K562 (cell line): Measurements from ENCODE around the gene ISG20L2. TPM values are rescaled to one million over a fixed set of nuclear protein-coding genes. Genes with fewer than 3 reads are reported as not detected.

Source experiments
- ATAC-seq: fragments of 200-7000 bp; cut with Tn5 transposase; 3 replicates; pipeline ENCODE4 v1.9.1; 2020; ENCODE audit warnings: moderate library complexity
- BruUV-seq: library from RNA; stranded (reverse); fragments of 400-500 nt; replicated peaks from 2 replicates; lab custom pipeline; 2021; lab: Mats Ljungman, UMichigan
- CTCF ChIA-PET: fragments of 300-600 bp; formaldehyde crosslinking; extraction: SDS; loops from one replicate; lab custom pipeline; 2021; ENCODE audit warnings: low intra/inter-chr PET ratio; lab: Yijun Ruan, JAX
- POLR2A ChIA-PET: fragments of 300-600, 350-650 bp; sonication (Branson Sonifier 250); formaldehyde crosslinking; extraction: SDS; loops from one replicate; lab custom pipeline; 2021; ENCODE audit warnings: antibody characterized with exemption, inconsistent platforms; lab: Yijun Ruan, JAX
- DNase-seq, 4 experiments: peaks; one replicate each; pipeline versions ENCODE4 v3.0.0 to v3.0.0-alpha.2; 2011 to 2018; ENCODE audit warnings: low spot score in 3 of 4, mixed read lengths in 3 of 4; ENCODE audit errors: extremely low read depth in 1 of 4
- FAIRE-seq: peaks from 2 replicates; lab custom pipeline; 2011; peaks lifted over from hg19 to GRCh38; lab: Jason Lieb, UNC
- H2AFZ ChIP-seq: 2 replicates; pipeline ENCODE4 v1.6.0; 2011; ENCODE audit warnings: low read depth, low read length, control low read depth, inconsistent platforms
- H3K27ac ChIP-seq: fragments of 200-600 bp; 3 replicates; pipeline ENCODE4 v1.8.0; 2011; ENCODE audit warnings: low read depth, mild to moderate bottlenecking, control low read depth, inconsistent platforms, low read length, moderate library complexity, mixed read lengths; ENCODE audit errors: extremely low read depth
- H3K27me3 ChIP-seq, 2 experiments: fragments of 300-600 bp in 1 of 2; 2 replicates in 1 of 2; 3 replicates in 1 of 2; pipeline versions ENCODE4 v1.6.0 to v1.8.0; 2011; ENCODE audit warnings: inconsistent platforms in 2 of 2, low read length in 2 of 2, mild to moderate bottlenecking in 1 of 2, mixed read lengths in 1 of 2, moderate library complexity in 1 of 2; ENCODE audit not compliant: control insufficient read depth in 2 of 2, insufficient read depth in 2 of 2
- H3K36me3 ChIP-seq: fragments of 300-600 bp; 3 replicates; pipeline ENCODE4 v1.8.0; 2011; ENCODE audit warnings: mild to moderate bottlenecking, low read length, inconsistent platforms; ENCODE audit not compliant: control insufficient read depth, insufficient read depth
- H3K4me1 ChIP-seq, 2 experiments: fragments of 200-600 bp in 1 of 2; replicated peaks in 1 of 2; 2 replicates in 1 of 2; 3 replicates in 1 of 2; pipeline versions ENCODE4 v1.5.1 to v1.8.0; 2011; ENCODE audit warnings: inconsistent platforms in 2 of 2, low read length in 2 of 2, mild to moderate bottlenecking in 1 of 2, mixed read lengths in 1 of 2, moderate library complexity in 1 of 2; ENCODE audit not compliant: control insufficient read depth in 2 of 2, insufficient read depth in 2 of 2
- H3K4me2 ChIP-seq: 2 replicates; pipeline ENCODE4 v1.6.1; 2011; ENCODE audit warnings: low read length, control low read depth, inconsistent platforms, mixed read lengths; ENCODE audit not compliant: insufficient read depth
- H3K4me3 ChIP-seq: fragments of 200-600 bp; sonication (generic), shearing (Covaris generic); 2 replicates; pipeline ENCODE4 v1.5.1; 2016; ENCODE audit warnings: control low read depth, inconsistent platforms
- H3K79me2 ChIP-seq: fragments of 200-600 bp; 3 replicates; pipeline ENCODE4 v1.8.0; 2011; ENCODE audit warnings: low read length, inconsistent platforms; ENCODE audit not compliant: control insufficient read depth, insufficient read depth
- H3K9ac ChIP-seq, 2 experiments: 2 replicates each; pipeline versions ENCODE4 v1.6.0 to v1.6.1; 2011; ENCODE audit warnings: low read depth in 2 of 2, low read length in 2 of 2, control low read depth in 1 of 2, inconsistent platforms in 1 of 2, mild to moderate bottlenecking in 1 of 2, mixed read lengths in 1 of 2; ENCODE audit not compliant: insufficient read depth in 1 of 2
- H3K9me1 ChIP-seq: one replicate; pipeline ENCODE4 v1.6.0; 2011; ENCODE audit warnings: inconsistent platforms, mild to moderate bottlenecking, low read length, moderate library complexity; ENCODE audit not compliant: control insufficient read depth, insufficient read depth
- H3K9me3 ChIP-seq: replicated peaks from 2 replicates; pipeline ENCODE4 v1.5.1; 2011; ENCODE audit warnings: low read depth, low read length, inconsistent platforms; ENCODE audit not compliant: control insufficient read depth, insufficient read depth
- H4K20me1 ChIP-seq: replicated peaks from 2 replicates; pipeline ENCODE4 v1.6.1; 2011; ENCODE audit warnings: low read length, inconsistent platforms, mixed read lengths; ENCODE audit not compliant: control insufficient read depth, insufficient read depth
- CHD2 ChIP-seq: IDR thresholded peaks from 2 replicates; pipeline ENCODE4 v1.6.1; 2011; ENCODE audit warnings: low read depth, low read length
- HNRNPUL1 ChIP-seq: fragments of 200-400 bp; formaldehyde crosslinking; IDR thresholded peaks from 2 replicates; pipeline ENCODE4 v1.6.1; 2017; ENCODE audit warnings: low read length
- KAT7 ChIP-seq: sonication (generic); formaldehyde crosslinking; IDR thresholded peaks from 2 replicates; pipeline ENCODE4 v1.8.0; 2022; ENCODE audit warnings: missing genetic modification reagents, mild to moderate bottlenecking, borderline replicate concordance
- NFIC ChIP-seq: fragments of 450-650 bp; IDR thresholded peaks from 2 replicates; pipeline ENCODE4 v1.6.1; 2017; ENCODE audit warnings: mild to moderate bottlenecking, inconsistent platforms
- NR3C1 ChIP-seq: sonication (generic); formaldehyde crosslinking; IDR thresholded peaks from 2 replicates; pipeline ENCODE4 v1.8.1; 2022; ENCODE audit warnings: missing genetic modification reagents
- PRMT5 ChIP-seq: sonication (generic); formaldehyde crosslinking; IDR thresholded peaks from 2 replicates; pipeline ENCODE4 v1.5.0; 2020; ENCODE audit warnings: missing genetic modification reagents
- RBBP5 ChIP-seq: fragments of 200-600 bp; sonication (generic); IDR thresholded peaks from 2 replicates; pipeline ENCODE4 v1.6.1; 2012; ENCODE audit warnings: borderline replicate concordance, mild to moderate bottlenecking, low read length, control low read depth, inconsistent platforms; ENCODE audit not compliant: insufficient read depth, poor library complexity, severe bottlenecking
- RFX1 ChIP-seq: fragments of 450-650 bp; IDR thresholded peaks from 2 replicates; pipeline ENCODE4 v1.6.1; 2016; ENCODE audit warnings: mild to moderate bottlenecking, moderate library complexity
- TCF3 ChIP-seq: sonication (generic); formaldehyde crosslinking; IDR thresholded peaks from 2 replicates; pipeline ENCODE4 v1.4.0; 2020; ENCODE audit warnings: mild to moderate bottlenecking, missing genetic modification reagents
- XRCC5 ChIP-seq: fragments of 200-400 bp; formaldehyde crosslinking; IDR thresholded peaks from 2 replicates; pipeline ENCODE4 v1.6.1; 2017; ENCODE audit warnings: low read depth, mild to moderate bottlenecking, low read length
- ZNF165 ChIP-seq: fragments of 250-450 bp; sonication (Bioruptor Pico); IDR thresholded peaks from 2 replicates; pipeline ENCODE4 v1.4.0; 2020; ENCODE audit warnings: borderline replicate concordance
- ZNF174 ChIP-seq: fragments of 250-450 bp; sonication (Bioruptor Pico); IDR thresholded peaks from 2 replicates; pipeline ENCODE4 v1.4.0; 2020; ENCODE audit warnings: mild to moderate bottlenecking
- ZNF253 ChIP-seq: fragments of 250-450 bp; sonication (Bioruptor Pico); conservative IDR thresholded peaks from 2 replicates; pipeline ENCODE4 v1.6.1; 2021; ENCODE audit warnings: mild to moderate bottlenecking
- ZNF592 ChIP-seq: fragments of 450-650 bp; IDR thresholded peaks from 2 replicates; pipeline ENCODE4 v1.6.1; 2017; ENCODE audit warnings: antibody characterized with exemption, mild to moderate bottlenecking
- ZNF696 ChIP-seq: fragments of 250-450 bp; sonication (Bioruptor Pico); conservative IDR thresholded peaks from 2 replicates; pipeline ENCODE4 v1.4.0; 2020; ENCODE audit warnings: mild to moderate bottlenecking, moderate library complexity
- WGBS: fragments of 100-300 bp; shearing (Covaris generic); methylation state at CpG from one replicate; pipeline ENCODE4 v1.1.6; 2016; ENCODE audit warnings: low coverage, mixed read lengths; ENCODE audit not compliant: insufficient coverage; ENCODE audit errors: missing lambda C conversion rate; 5-methylcytosine and 5-hydroxymethylcytosine counted together
- in situ Hi-C: fragments of 300-500 bp; cut with MboI; formaldehyde crosslinking; loops from 4 replicates; pipeline ENCODE4 v1.15.0; 2018; ENCODE audit warnings: inconsistent platforms, mixed read lengths
- intact Hi-C: fragments of 100-400 bp; cut with micrococcal nuclease; formaldehyde crosslinking; loops from 2 replicates; pipeline ENCODE4 v1.14.2; 2022
- polyA plus RNA-seq, 8 experiments: library from polyadenylated mRNA; depleted of rRNA in 4 of 8; stranded (reverse) in 5 of 8; unstranded in 3 of 8; fragments of >200 nt; fragmentation: Nextera tagmentation in 2 of 8; fragmentation: Illumina TruSeq in 1 of 8; extraction: Ambion mirVana in 2 of 8; extraction: Trizol in 1 of 8; gene quantifications; 2 replicates each; pipeline versions ENCODE4 v1.2.1 to v1.2.3, GENCODE V29; 2011 to 2014; ENCODE audit warnings: inconsistent platforms in 1 of 8, missing spikeins in 1 of 8
- total RNA-seq, 7 experiments: library from RNA; depleted of rRNA in 6 of 7; stranded (reverse); fragments of >200 nt in 6 of 7; fragmentation: Illumina TruSeq in 2 of 7; extraction: Trizol in 2 of 7; gene quantifications; 2 replicates each; pipeline versions ENCODE4 v1.2.1 to v1.2.3, GENCODE V29; 2011 to 2021; ENCODE audit warnings: low replicate concordance in 1 of 7
- TF ChIP-seq, protein P1 (sequence below): fragments of 250-450 bp; sonication (Bioruptor Pico); IDR thresholded peaks from 2 replicates; pipeline ENCODE4 v1.5.0; 2021
- TF ChIP-seq, protein P2 (sequence below): sonication (generic); formaldehyde crosslinking; IDR thresholded peaks from 2 replicates; pipeline ENCODE4 v1.8.1; 2023; ENCODE audit warnings: mild to moderate bottlenecking, missing genetic modification reagents

Gene ISG20L2
- total and polyA plus RNA-seq, 9 of the 15 experiments (the other 6 are each of a cell fraction or from before 2014, with no cell fraction given): 21.3 to 130 (median 50.3) TPM

- ChIA-PET POLR2A (interaction anchor here (0.6 to 5.9 kb wide), 9 partner anchors 8 to 165 kb away, joined by 3 to 60 read pairs (median 3); partner anchors contain the start of genes ISG20L2, METTL25B, MRPL24 and NES), CTCF (interaction anchor here (1.1 to 6.6 kb wide), 2 partner anchors 13 to 34 kb away, joined by 4 to 143 read pairs; partner anchors contain the start of genes CRABP2, ISG20L2 and METTL25B)
- peak in 2 of 4 experiments; percentile 39 to 50 for DNase-seq
- Histone ChIP-seq H4K20me1 (no peaks in the 10 kb centered on the region), H3K79me2 (0 out of 3 replicates have a peak, but pooled peaks cover 3% of the 10 kb centered on the region), H3K4me3 (peak overlapping the region; percentile 28), H3K36me3 (no peaks in the 10 kb centered on the region), H3K27ac (peak overlapping the region; percentile 91; the same call in 2 of the 3 replicates), H3K4me1 (peaks cover 49 to 62% of the 10 kb centered on the region in 2 experiments), H3K9me3 (no peaks in the 10 kb centered on the region), H3K9me1 (no peaks in the 10 kb centered on the region), H3K4me2 (peak overlapping the region; percentile 72), H3K27me3 (no peaks in the 10 kb centered on the region), H3K9ac (peak overlapping the region; percentile 49 to 92; a peak in 3 of 4 replicates), H2AFZ (peak overlapping the region; percentile 92)
- intact Hi-C loops: no loop called here
- in situ Hi-C loops: no loop called here
- no peak for FAIRE-seq
- 14% methylated on average over 9 of the region's 13 CpGs for WGBS
- no peak for ATAC-seq
- BruUV-seq: no TSS peak
- TF ChIP-seq ZNF592: 0 out of 2 replicates have a peak, but pooled peaks have one; percentile 62
- TF ChIP-seq CHD2: no peak
- no peak for TF ChIP-seq ZNF174 (CRISPR knock-in tag)
- peak; percentile 6 for TF ChIP-seq RBBP5
- TF ChIP-seq ZNF696: no peak
- peak; percentile 15; the same call in 1 of the 2 replicates for TF ChIP-seq NFIC
- no peak for TF ChIP-seq RFX1
- TF ChIP-seq PRMT5 (CRISPR knock-in tag): no peak
- no peak for TF ChIP-seq HNRNPUL1
- no peak for TF ChIP-seq TCF3 (CRISPR knock-in tag)
- TF ChIP-seq, protein P1, sequence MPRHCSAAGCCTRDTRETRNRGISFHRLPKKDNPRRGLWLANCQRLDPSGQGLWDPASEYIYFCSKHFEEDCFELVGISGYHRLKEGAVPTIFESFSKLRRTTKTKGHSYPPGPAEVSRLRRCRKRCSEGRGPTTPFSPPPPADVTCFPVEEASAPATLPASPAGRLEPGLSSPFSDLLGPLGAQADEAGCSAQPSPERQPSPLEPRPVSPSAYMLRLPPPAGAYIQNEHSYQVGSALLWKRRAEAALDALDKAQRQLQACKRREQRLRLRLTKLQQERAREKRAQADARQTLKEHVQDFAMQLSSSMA (CRISPR knock-in tag): no peak
- TF ChIP-seq XRCC5: no peak
- TF ChIP-seq, protein P2, sequence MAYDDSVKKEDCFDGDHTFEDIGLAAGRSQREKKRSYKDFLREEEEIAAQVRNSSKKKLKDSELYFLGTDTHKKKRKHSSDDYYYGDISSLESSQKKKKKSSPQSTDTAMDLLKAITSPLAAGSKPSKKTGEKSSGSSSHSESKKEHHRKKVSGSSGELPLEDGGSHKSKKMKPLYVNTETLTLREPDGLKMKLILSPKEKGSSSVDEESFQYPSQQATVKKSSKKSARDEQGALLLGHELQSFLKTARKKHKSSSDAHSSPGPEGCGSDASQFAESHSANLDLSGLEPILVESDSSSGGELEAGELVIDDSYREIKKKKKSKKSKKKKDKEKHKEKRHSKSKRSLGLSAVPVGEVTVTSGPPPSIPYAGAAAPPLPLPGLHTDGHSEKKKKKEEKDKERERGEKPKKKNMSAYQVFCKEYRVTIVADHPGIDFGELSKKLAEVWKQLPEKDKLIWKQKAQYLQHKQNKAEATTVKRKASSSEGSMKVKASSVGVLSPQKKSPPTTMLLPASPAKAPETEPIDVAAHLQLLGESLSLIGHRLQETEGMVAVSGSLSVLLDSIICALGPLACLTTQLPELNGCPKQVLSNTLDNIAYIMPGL (CRISPR knock-in tag): no peak
- no peak for TF ChIP-seq ZNF253 (CRISPR knock-in tag)
- TF ChIP-seq KAT7 (CRISPR knock-in tag): 0 out of 2 replicates have a peak, but pooled peaks have one; percentile 68
- TF ChIP-seq ZNF165 (CRISPR knock-in tag): no peak
- TF ChIP-seq NR3C1 (CRISPR knock-in tag): no peak
These were observed 36.1 kb downstream of the ISG20L2 start for GRCh38 chr1:156692441-156692924.
